Dermis microvascular lymphatic vessel endothelial cell (primary cell): Measurements from ENCODE around the gene AGPAT2. TPM values are rescaled to one million over a fixed set of nuclear protein-coding genes. Genes with fewer than 3 reads are reported as not detected.
A peak's percentile ranks its signal among the peaks of the same experiment; 100 is the strongest.

ENCODE experiments used
- DNase-seq, 2 donors: peaks; one replicate each; pipeline versions ENCODE4 v3.0.0 to v3.0.0-alpha.2; 2010; ENCODE audit warnings: low read depth in 2 of 2
- total RNA-seq: library from RNA; depleted of rRNA; stranded (reverse); fragments of >200 nt; gene quantifications from 2 replicates; pipeline ENCODE4 v1.2.1, GENCODE V29; 2014

Gene AGPAT2
- total RNA-seq, 1 donor from 2014 or later = 38.3 TPM

DNA sequence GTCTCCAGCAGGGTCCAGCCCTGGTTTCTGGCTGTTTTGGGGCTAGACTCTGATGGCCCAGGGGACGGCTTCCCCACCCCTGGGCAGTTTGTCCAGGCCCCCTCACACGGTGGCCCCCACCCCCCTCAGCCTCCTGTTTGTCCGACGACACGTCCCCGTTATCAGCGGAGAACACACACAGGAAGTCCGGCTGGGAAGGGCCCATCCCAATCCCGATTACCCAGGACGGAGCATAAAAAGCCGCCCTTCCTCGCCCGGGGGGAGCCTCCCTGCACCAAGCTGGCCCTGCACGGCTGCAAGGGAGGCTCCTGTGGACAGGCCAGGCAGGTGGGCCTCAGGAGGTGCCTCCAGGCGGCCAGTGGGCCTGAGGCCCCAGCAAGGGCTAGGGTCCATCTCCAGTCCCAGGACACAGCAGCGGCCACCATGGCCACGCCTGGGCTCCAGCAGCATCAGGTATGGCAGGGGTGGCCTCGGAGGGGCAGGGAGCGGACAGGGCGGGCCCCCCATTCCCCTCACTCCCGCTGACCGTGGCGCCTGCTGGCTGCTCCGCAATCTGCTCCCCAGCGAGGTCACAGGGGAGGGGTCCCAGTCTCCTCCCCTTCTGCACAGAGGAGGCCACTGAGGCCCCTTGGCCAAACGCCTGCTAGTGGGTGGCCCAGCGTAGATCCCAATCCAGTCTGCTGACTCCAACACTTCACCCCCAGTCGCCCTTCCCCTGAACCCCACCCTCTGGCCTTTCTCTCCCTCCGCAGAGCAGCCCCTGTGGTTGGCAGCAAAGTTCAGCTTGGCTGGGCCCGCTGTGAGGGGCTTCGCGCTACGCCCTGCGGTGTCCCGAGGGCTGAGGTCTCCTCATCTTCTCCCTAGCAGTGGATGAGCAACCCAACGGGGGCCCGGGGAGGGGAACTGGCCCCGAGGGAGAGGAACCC lies 24.3 kb downstream of the AGPAT2 start, which contains the start of gene EGFL7:
EGFL7 (plus strand) TSS at position 261 of the 926 bp plus-strand sequence. CDS start 5,367 bp downstream, outside the sequence.
- peak; percentile 93 to 94 for DNase-seq

DNA sequence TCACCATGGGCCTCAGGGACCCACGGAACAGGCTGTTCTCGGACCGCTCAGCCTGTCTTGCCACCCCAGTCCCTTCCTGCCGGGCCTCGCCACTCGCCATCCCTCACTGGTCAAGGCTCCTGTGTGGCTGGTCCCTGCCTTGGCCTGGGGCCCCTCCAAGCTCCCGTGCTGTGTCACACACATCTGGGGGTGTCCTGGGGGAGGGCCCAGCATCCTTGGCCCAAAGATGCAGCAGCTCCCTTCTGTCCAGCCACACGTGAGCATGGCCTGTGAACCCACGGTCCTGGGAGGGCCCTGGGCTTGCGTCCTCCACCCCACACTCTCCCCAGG lies 25.0 kb downstream of the AGPAT2 start:
- peak in 1 of 2 donors; percentile 39 for DNase-seq

DNA sequence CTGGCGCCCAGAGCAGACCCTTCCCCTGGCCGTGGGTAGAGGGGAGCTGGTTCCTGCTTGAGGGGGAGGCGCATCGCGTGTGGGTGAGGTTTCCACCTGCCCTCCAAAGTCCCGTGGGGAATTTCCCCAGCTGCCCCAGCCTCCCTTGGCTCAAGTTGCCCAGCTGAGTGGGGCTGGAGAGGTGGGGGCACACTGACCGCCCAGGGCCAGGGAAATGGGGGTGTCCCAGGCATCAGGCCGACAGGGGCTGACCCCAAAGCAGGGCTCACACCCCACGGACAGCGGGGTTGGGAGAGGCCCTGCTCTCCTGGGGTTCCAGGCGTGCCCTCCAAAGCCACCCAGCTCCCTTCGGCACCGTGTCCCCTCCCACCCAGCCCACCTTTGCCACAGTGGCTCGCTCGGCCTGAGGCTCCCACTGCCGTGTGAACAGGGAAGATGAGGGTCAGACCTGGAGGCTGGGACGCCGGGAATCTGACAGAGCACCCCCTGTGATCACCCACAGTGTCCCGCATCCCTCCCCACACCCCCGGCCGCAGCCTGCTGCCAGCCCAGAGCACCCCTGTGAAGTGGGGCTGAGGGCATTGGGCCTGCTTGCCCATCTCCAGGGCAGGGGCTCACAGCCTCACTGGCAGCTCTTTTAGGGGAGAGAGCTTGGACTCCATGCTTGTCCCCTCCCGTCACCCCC lies 25.5 kb downstream of the AGPAT2 start:
- DNase-seq = peak in 1 of 2 donors; percentile 52

DNA sequence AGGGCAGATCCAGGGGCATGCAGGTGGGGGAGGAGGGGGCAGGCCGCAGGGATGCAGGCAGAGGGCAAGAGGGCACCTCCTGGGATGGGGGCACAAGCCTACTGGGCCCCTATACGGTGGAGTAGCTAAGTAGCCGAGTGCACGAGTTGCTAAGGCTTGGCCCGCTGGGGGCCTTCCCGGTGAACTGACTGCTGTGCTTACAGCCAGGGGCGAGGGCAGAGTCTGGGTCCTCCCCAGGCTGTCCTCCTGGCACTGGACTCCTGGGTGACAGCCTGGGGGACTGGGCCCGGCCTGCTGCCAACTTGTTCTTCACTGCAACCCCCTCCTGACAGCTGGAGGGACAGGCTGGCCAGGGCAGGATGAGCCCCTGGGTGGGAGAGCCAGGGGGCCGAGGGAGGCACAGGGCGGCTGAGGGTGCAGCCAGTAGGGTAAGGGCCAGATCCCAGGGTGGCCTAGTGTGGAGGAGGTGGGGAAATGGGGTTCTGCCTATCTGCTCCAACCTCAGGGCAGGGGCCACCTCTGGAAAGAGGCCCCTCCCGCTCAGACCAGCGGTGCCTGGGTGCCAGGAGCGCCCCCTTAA lies 26.2 kb downstream of the AGPAT2 start:
- DNase-seq = no peak

DNA sequence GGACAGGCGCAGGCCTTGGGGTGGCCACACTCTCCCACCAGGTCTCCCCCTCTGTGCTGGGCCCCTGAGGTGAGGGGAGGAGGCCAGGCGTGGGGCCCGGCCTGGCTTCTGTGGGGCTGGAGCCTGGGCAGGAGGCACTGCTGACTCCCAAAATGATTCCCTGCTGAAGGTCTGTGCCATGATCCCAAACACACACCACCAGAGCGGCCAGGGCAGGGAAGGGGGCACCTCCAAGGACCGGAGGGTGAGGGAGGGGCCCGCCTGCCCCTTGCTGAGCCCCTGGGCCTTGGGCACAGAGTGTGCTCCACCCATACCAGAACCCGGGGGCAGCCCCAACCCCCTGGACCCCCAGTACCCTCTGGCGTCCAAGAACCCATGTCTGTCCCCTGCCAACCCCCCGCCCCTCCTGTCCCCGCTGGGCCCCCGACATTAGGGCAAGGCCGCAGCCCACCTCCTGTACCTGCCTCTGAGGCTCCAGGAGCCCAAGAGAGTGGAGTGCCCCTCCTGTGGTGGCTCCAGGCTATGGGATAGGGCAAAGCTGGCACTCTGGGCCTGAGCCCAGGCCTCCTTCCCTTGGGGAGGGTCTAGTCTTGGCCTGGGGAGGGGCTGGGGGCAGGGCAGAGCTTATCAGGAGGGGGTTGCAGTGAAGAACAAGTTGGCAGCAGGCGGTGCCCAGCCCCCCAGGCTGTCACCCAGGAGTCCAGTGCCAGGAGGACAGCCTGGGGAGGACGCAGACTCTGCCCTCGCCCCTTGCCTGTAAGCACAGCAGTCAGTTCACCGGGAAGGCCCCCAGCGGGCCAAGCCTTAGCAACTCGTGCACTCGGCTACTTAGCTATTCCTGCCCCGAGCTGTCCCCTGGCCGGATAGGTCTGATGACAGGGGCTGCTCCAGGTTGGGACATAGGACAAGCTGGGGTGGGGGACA lies 27.1 kb downstream of the AGPAT2 start:
- DNase-seq = no peak

DNA sequence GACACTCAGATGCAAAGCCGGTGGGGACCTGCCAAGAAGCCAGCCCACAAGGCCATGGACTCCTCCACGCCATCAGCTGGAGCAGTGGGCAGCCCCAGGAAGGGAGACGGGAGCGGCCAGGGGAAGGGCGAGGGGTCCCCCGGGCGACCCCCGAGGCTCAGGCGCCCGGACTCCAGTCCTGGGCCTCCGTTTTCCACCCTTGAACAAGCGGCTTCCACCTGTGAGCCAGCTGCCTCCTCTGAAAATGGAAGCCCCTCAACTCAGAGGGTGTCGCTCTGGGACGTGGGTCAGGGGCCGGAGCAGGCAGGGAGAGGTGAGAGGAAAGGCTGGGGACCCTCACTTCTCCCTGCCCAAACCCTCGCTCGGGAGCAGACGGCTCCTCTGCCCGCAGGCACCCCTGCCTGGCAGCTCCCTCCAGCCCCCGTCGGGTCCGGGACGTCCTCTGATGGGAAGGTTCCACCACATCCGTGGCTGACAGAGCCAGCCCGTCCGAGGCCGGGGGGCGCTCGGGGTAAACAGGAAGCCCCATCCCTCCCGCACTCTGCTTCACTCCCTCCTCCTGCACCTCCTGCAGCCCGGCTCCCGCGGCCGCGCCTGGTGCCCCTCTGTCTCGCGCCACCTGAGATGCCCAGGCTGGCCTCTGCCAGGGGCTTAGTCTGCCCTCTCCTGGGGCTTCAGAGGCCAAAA lies 28.3 kb downstream of the AGPAT2 start:
- peak in 1 of 2 donors; percentile 67 for DNase-seq

DNA sequence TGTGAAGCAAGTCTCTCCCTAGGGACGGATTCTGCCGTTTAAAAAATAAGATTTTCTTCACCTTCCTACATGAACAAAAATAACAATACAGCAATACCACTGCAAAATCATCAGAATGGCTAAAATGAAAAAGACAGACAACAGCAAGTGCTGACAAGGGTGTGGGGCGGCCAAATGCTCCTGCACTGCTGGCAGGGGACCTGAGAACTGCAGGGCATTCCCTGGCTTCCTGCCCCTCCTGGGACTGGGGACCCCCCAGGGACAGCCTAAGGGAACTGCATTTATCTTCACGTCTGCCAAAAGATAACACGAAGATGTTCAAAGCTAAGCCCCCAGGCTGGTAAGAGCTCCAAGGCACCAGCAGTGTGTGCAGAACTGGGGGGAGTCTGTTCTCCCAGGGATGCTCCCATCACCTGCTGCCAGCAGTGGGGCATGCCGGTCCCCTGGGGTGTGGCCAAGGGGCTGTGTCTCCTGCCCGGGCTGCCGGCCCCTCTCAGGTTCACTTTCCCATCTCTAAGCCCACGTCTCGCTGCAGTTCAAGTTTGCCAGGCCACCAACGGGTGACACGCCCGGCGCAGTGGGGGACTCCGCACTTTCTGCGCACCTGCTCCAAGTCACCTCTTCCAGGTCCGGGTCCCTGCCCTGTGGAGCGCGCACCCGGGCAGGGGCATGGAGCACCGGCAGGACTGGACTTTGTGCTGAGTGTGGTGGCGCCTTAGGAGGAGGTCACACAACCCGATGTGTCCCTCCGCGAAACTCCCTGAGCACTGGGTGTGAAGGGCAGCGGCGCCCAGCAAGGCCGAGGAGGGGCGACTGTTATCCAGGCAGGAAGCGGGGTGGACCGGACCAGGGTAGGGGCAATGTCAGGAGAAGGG lies 29.0 kb downstream of the AGPAT2 start:
- DNase-seq = peak in 1 of 2 donors; percentile 19

DNA sequence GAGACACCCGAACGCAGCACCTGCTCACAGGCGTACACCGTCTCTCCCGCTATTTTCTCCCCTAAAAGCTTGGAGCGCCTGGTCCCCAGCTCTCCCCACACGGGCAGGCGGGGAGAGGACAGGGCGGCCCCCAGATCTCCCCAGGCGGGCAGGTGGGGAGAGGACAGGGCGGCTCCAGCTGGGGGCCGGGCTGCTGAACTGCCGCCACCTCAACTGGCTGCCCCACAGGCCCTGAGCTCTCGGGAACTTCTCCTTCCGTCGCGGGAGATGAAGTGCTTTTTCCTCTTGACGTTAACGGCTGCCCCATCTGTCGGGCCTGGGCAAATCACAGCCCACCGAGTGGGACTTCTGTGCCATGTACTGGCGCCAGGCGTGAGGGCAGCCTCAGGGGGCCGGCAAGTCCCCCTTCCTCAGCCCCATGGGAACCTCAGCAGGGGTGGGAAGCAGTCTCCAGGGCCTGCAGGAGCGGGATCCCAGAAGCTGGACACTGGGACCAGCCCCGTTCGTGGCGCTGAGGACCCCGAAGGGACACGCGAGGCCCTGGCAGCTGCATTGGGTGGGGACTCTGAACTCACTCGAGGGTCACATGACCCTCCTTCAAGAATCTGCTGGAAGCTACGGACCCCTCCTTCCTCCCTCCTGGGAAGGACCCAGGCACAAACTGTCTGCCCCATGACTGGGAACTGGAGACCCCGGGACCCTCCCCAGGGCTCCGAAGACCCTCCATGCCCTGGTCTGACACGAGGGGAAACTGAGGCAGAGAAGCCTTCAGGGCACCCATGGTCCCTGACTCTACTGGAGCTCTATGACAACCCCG lies 30.3 kb downstream of the AGPAT2 start:
- peak in 1 of 2 donors; percentile 50 for DNase-seq

DNA sequence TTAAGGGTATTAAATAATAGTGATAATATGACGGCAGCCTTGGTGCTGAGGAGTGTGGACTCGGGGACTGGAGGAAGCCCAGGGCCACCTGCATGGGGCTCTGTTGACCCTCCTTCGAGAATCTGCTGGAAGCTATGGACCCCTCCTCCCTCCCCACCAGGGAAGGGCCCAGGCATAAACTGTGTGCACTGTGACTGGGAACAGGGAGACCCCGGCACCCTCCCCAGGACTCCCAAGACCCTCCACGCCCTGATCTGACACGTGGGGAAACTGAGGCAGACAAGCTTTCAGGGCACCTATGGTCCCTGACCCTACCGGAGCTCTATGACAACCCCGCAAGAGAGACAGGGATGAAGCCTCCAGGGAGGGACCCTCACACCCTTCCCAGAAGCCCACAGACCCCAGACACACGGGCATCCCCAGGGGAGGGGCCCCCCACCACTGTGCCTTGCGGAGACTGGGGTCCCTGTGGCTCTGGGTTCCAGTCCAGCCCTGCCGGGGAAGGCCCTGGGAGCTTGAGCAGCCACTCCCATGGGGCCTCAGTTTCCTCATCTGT lies 31.0 kb downstream of the AGPAT2 start:
- no peak for DNase-seq

DNA sequence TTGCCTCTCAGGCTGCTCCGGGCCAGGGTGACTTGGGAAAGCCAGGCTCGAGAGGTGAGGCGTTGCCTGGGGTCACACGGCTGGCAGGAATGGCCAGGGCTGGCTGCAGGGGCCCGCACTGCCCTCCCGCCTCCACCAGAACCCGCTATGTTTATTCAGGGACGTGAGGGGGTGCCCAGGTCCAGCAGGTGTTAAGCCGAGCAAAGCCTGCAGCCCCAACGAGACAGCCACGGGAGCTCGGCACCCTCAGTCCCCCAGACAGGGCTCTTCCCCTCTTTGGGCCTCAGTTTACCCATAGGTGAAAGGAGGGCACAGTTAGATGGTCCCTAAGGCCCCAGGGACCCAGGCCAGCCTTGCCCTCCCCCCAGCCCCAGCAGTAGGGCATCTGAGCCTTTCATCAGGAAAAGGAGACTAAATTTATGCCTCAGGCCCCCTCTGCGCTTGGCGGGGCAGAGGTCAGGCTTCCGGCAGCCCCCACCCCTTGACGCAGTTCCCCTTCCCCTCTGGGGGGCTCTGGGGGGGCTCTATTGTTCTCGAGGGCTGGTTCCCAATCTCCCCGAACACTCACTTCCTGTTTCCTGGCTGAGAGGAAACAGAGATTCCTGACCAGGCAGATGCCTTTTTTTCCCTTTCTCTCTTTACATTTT lies 31.6 kb downstream of the AGPAT2 start:
- peak; percentile 96 to 99 for DNase-seq

DNA sequence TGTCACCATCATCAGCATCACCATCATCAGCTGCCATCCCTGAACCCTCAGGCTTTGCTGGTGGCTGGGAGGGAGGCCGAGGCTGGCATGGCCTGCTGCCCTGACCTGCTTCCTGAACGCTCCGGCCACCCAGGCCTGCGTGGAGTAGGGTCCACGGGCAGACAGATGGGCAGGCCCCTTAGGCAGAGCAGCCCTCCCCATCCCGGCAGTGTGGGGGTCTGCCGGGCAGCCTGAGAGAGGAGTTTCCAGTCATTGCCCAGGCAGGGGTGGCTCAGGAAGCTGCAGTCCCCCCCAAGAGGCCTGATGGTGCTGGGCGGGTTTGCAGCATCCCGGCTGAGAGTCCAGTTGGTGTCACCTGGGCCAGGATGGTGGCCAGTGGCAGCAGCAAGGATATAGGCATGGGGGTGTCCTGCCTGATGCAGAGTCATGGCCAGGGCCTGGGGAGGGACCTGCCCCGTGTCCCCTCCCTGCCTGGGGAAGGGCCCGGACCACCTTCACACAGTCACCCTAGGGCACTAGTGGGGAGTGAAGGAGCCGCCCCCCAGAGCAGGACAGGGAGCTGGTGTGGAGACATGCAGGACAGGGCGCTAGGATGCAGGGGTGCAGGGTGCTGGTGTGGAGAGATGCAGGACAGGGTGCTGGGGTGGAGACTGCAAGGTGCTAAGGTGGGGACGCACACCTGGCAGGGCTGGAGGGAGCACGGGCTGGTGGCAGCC lies 32.3 kb downstream of the AGPAT2 start:
- no peak for DNase-seq

DNA sequence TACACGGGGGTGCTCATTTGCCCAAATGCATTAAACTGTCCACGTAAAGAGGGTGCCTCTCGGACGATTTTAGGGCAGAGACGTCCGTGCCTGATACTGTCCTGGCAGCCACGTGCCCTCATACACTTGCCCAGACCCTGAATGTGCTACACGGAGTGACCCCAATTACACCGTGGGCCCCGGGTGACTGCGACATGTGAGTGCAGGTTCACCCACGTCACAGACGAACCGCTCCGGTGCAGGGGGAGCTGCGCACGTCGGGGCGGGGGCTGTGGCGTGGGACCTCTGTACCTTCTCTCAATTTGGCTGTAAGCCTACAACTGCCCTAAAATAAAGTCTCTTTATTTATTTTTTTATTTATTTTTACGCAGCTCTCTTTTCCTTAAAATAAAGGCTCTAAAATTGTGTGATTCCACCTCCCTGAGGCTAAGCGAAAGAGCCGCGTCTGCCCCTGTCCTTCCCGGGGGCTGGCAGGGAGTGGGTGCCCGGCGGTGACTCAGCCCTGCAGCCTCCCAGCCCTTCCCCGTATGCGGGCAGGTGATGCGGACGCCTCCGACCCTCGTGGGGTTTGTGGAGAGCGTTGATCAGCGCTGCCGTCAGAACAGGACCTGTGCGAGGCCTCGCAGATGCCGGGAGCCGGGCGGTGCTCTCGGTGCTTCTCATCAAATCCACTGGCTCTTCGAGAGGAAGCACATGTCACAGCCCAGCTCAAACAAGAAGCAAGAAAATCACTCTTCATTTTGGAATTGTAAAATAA lies 33.8 kb downstream of the AGPAT2 start:
- DNase-seq = no peak

DNA sequence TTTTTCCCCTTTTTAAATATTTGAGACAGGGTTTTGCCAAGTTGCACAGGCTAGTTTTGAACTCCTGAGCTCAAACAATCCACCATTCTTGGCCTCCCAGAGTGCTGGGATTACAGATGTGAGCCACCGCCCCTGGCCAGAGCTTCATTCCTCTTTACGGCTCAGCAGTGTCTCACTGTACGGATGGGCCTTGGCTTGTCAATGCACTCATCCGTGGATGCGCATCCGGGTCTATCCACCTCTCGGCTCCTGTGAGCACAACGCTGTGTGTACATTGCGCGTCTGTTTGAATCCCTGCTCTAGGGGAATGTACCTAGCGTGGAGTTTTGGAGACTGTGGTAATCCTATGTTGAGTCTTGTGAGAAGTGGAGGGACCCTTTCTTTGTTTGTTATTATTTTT lies 35.4 kb downstream of the AGPAT2 start:
- no peak for DNase-seq

DNA sequence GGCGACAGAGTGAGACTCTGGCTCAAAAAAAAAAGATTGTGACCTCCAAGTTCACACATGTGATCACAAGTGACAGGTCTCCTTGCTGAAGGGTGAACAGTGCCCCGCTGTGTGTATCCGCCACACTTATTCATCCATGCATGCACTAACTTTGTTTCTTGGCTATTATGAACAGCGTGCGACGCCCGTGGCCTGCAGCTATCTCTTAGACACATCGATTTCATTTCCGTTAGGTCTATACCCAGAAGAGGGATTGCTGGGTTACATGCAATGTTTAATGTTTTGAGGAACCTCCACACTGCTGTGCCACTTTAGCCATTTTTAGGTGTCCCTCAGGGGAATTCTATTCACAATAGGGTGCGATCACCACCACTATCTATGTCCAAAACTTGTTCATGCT lies 36.6 kb downstream of the AGPAT2 start:
- no peak for DNase-seq

DNA sequence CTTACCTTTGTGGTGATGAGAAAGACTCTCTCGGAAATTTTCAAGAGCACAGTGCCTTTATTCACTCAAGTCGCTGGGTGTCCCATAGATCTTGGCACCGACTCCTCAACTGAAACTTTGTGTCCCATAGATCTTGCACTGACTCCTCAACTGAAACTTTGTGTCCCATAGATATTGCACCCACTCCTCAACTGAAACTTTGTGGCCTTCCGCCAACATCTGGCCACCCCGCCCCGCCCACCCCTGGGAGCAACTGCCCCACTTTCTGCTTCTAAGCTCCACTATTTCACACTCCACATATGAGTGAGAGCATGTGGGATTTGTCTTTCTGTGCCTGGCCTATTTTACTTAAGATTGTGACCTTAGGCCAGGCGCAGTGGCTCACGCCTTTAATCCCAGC lies 37.2 kb downstream of the AGPAT2 start:
- DNase-seq = no peak

DNA sequence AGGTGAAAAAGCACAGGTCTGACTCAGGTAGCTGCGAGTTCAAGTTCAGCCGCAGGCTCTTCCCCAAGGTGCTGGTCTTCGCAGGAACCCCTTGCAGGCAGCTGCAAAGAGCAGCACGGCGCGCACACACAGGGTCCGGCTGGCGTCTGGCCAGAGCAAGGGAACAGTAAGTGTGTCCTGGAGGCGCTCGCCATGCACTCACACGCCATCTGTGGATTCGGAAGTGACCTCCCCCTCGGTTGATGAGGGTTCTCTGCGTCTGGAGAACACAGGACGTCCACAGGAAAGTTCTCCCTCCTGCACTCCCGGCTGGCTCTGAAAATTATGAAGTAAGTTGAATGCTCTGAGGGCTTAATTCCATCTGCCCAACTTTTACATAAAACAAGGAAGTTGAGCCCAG lies 38.5 kb downstream of the AGPAT2 start:
- DNase-seq = peak in 1 of 2 donors; percentile 97
